ENCODE results near the gene BRINP2. TPM values are rescaled to one million over a fixed set of nuclear protein-coding genes. Genes with fewer than 3 reads are reported as not detected.

The BRINP2 gene
- total RNA-seq, 1 donor, result not detected

DNA sequence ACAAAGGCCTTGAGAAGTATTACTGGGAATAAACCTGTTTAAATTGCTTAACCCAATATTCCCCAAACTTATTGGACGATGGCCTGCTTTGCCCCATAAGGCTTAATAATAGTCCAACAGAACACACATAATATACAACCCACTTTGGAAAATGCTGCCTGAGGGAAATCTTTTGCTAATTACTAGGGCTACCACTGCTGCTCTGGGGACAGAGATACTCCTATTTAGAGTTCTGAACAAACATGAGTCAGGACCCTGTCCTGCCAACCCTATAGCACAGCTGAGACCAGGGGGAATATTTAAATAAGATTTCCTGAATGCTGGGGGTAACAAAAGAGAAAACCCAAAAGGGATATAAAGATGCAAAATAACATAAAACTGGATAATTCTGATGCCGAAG is 139.1 kb downstream of the BRINP2 start:
- Histone ChIP-seq H3K27me3 (ENCODE audit: insufficient read depth, low read length) (no peaks in the 10 kb centered on the region), H3K4me3 (ENCODE audit: insufficient read depth, low read length) (no peak overlapping the region), H3K4me2 (ENCODE audit: insufficient read depth, low read length) (no peak overlapping the region), H3K79me2 (ENCODE audit: insufficient read depth, low read length) (no peaks in the 10 kb centered on the region), H3K4me1 (ENCODE audit: insufficient read depth, low read length) (peaks cover 11% of the 10 kb centered on the region), H3K9me3 (ENCODE audit: low read depth, low read length) (no peaks in the 10 kb centered on the region), H3K36me3 (ENCODE audit: insufficient read depth, low read length) (no peaks in the 10 kb centered on the region), H4K20me1 (ENCODE audit: insufficient read depth, low read length) (no peaks in the 10 kb centered on the region), H2AFZ (ENCODE audit: low read length) (no peak overlapping the region), H3K27ac (ENCODE audit: low read depth, low read length) (no peak overlapping the region)
- TF ChIP-seq, protein P1, sequence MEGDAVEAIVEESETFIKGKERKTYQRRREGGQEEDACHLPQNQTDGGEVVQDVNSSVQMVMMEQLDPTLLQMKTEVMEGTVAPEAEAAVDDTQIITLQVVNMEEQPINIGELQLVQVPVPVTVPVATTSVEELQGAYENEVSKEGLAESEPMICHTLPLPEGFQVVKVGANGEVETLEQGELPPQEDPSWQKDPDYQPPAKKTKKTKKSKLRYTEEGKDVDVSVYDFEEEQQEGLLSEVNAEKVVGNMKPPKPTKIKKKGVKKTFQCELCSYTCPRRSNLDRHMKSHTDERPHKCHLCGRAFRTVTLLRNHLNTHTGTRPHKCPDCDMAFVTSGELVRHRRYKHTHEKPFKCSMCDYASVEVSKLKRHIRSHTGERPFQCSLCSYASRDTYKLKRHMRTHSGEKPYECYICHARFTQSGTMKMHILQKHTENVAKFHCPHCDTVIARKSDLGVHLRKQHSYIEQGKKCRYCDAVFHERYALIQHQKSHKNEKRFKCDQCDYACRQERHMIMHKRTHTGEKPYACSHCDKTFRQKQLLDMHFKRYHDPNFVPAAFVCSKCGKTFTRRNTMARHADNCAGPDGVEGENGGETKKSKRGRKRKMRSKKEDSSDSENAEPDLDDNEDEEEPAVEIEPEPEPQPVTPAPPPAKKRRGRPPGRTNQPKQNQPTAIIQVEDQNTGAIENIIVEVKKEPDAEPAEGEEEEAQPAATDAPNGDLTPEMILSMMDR (IDR thresholded peaks at IDR 0.05; ENCODE audit: extremely low read depth, low read depth, low read length), result no peak
- DNase-seq (ENCODE audit: insufficient read length, low spot score, missing footprints), result no peak

DNA sequence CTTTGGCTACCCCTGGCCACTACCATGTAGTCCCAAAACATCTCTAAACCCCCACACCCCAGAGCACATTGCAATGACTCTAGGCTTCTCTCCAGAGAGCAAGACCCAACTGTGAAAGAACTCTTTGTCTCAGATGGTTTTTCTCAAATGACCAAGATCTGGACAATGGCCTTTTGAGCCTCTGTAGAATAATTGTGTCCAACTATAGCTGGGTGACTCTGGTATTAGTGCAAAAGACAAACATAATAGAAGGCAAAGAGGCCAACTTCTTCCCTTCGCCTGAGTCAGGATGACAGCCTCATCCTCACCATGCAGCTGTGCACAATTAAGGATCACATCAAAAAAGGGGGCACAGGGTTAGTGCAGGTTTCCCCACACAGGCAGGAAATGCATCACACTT is 139.6 kb downstream of the BRINP2 start:
- Histone ChIP-seq H3K4me2 (ENCODE audit: insufficient read depth, low read length) (no peak overlapping the region), H3K9me3 (ENCODE audit: low read depth, low read length) (no peaks in the 10 kb centered on the region), H4K20me1 (ENCODE audit: insufficient read depth, low read length) (no peaks in the 10 kb centered on the region), H3K36me3 (ENCODE audit: insufficient read depth, low read length) (no peaks in the 10 kb centered on the region), H3K27me3 (ENCODE audit: insufficient read depth, low read length) (no peaks in the 10 kb centered on the region), H3K27ac (ENCODE audit: low read depth, low read length) (no peak overlapping the region), H2AFZ (ENCODE audit: low read length) (no peak overlapping the region), H3K4me3 (ENCODE audit: insufficient read depth, low read length) (no peak overlapping the region), H3K79me2 (ENCODE audit: insufficient read depth, low read length) (no peaks in the 10 kb centered on the region), H3K4me1 (ENCODE audit: insufficient read depth, low read length) (peaks cover 11% of the 10 kb centered on the region)
- TF ChIP-seq, protein P1 (IDR thresholded peaks at IDR 0.05; ENCODE audit: extremely low read depth, low read depth, low read length), result no peak
- no peak for DNase-seq (ENCODE audit: insufficient read length, low spot score, missing footprints)

DNA sequence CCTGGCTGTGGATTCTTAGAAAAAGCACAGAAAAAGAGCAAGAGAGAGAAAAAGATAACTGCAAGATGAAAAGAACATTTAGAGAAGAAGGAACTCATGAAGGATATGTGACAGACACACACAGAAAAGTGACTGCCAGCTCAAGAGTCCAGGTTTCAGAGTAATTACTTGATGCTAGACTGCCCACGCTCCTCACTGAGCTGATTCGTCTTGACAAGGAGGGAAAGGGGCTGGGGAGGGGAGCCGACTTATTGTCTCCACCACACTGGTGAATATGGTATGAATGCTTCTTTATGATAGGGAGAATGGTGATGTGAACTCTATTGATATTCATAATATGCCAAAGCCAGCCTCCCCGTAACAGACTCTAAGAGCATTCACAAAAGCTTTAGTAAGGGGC is 140.4 kb downstream of the BRINP2 start:
- no peaks in the 10 kb centered on the region for H3K9me3 ChIP-seq (ENCODE audit: low read depth, low read length)
- no peaks in the 10 kb centered on the region for H3K79me2 ChIP-seq (ENCODE audit: insufficient read depth, low read length)
- H3K4me3 ChIP-seq (ENCODE audit: insufficient read depth, low read length), result no peak overlapping the region
- H3K27ac ChIP-seq (ENCODE audit: low read depth, low read length), result no peak overlapping the region
- TF ChIP-seq, protein P1 (IDR thresholded peaks at IDR 0.05; ENCODE audit: extremely low read depth, low read depth, low read length), result no peak
- H4K20me1 ChIP-seq (ENCODE audit: insufficient read depth, low read length), result no peaks in the 10 kb centered on the region
- no peaks in the 10 kb centered on the region for H3K27me3 ChIP-seq (ENCODE audit: insufficient read depth, low read length)
- no peak overlapping the region for H3K4me2 ChIP-seq (ENCODE audit: insufficient read depth, low read length)
- no peaks in the 10 kb centered on the region for H3K36me3 ChIP-seq (ENCODE audit: insufficient read depth, low read length)
- H2AFZ ChIP-seq (ENCODE audit: low read length), result no peak overlapping the region
- peaks cover 11% of the 10 kb centered on the region for H3K4me1 ChIP-seq (ENCODE audit: insufficient read depth, low read length)
- no peak for DNase-seq (ENCODE audit: insufficient read length, low spot score, missing footprints)

DNA sequence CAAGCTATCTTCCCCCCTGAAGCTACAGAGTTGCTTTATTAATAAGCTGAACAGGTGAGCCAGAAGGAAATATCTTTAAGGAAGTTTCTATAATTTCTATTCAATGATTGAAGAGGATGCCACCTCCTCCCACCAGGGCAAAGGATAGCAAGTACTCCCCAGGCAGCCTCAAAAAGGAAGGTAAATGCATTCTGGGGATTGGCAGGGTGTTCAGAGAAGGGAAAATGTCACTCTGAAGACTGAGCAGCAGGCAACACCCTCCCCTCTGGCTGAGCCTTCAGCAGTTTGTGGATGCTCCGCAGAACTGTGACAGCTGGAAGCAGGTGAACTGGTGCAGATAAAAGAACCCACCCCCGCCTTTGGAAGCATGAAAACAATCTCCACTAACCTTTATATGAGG is 140.8 kb downstream of the BRINP2 start:
- Histone ChIP-seq H2AFZ (ENCODE audit: low read length) (no peak overlapping the region), H3K4me1 (ENCODE audit: insufficient read depth, low read length) (peaks cover 11% of the 10 kb centered on the region)

More for the DNA sequence above, 140.8 kb downstream of the BRINP2 start:
- Histone ChIP-seq H3K9me3 (ENCODE audit: low read depth, low read length) (no peaks in the 10 kb centered on the region), H3K36me3 (ENCODE audit: insufficient read depth, low read length) (no peaks in the 10 kb centered on the region), H3K27ac (ENCODE audit: low read depth, low read length) (no peak overlapping the region), H4K20me1 (ENCODE audit: insufficient read depth, low read length) (no peaks in the 10 kb centered on the region), H3K79me2 (ENCODE audit: insufficient read depth, low read length) (no peaks in the 10 kb centered on the region), H3K4me3 (ENCODE audit: insufficient read depth, low read length) (no peak overlapping the region), H3K27me3 (ENCODE audit: insufficient read depth, low read length) (no peaks in the 10 kb centered on the region), H3K4me2 (ENCODE audit: insufficient read depth, low read length) (no peak overlapping the region)
- no peak for DNase-seq (ENCODE audit: insufficient read length, low spot score, missing footprints)
- TF ChIP-seq, protein P1 (IDR thresholded peaks at IDR 0.05; ENCODE audit: extremely low read depth, low read depth, low read length), result no peak

All from osteoblast (primary cell).